Esophagus muscularis mucosa (tissue), 3 donors: ENCODE results near the gene ADD2.

Source experiments
- POLR2A ChIP-seq: fragments of 450-650 bp; IDR thresholded peaks from one replicate; pipeline ENCODE4 v1.6.1; 2017; ENCODE audit warnings: antibody characterized with exemption, moderate library complexity, mild to moderate bottlenecking, low read depth
- POLR2AphosphoS5 ChIP-seq, 2 donors: sonication (generic); formaldehyde crosslinking; IDR thresholded peaks; one replicate each; pipeline ENCODE4 v1.6.1; 2017; ENCODE audit warnings: antibody characterized with exemption in 2 of 2
- TF ChIP-seq, protein P1 (sequence below), 3 experiments: fragments of 200-600 bp in 2 of 3; fragments of 450-650 bp in 1 of 3; sonication (generic) in 2 of 3; IDR thresholded peaks; one replicate each; pipeline ENCODE4 v1.5.1; 2017 to 2019; ENCODE audit warnings: antibody characterized with exemption in 3 of 3, mild to moderate bottlenecking in 2 of 3, moderate library complexity in 1 of 3

DNA sequence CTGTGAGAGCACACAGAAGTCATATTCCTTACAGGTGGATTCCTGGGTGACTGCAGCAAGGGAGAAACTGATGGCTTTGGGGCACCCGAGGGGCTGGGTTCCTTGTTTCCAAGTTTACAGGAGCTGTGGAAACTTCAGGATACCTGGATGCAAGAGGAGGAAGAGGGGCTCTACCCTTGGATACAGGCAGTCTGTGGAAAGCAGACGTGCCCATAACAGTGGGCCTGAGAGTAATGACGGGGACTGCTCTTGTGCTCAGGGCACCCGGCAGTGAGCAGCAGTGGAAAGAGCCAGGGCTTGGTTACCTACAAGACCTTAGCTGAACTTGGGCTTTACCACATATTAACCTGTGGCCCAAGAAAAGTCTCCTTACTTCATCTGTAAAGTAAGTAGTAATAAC lies 112.2 kb downstream of the ADD2 start:
- TF ChIP-seq, protein P1, sequence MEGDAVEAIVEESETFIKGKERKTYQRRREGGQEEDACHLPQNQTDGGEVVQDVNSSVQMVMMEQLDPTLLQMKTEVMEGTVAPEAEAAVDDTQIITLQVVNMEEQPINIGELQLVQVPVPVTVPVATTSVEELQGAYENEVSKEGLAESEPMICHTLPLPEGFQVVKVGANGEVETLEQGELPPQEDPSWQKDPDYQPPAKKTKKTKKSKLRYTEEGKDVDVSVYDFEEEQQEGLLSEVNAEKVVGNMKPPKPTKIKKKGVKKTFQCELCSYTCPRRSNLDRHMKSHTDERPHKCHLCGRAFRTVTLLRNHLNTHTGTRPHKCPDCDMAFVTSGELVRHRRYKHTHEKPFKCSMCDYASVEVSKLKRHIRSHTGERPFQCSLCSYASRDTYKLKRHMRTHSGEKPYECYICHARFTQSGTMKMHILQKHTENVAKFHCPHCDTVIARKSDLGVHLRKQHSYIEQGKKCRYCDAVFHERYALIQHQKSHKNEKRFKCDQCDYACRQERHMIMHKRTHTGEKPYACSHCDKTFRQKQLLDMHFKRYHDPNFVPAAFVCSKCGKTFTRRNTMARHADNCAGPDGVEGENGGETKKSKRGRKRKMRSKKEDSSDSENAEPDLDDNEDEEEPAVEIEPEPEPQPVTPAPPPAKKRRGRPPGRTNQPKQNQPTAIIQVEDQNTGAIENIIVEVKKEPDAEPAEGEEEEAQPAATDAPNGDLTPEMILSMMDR (IDR thresholded peaks at IDR 0.05) = no peak
- no peak for TF ChIP-seq POLR2A
- TF ChIP-seq POLR2AphosphoS5 (IDR thresholded peaks at IDR 0.05) = no peak
